ENCODE data around the gene KPRP. TPM values are rescaled to one million over a fixed set of nuclear protein-coding genes. Genes with fewer than 3 reads are reported as not detected.

Gene KPRP, protein sequence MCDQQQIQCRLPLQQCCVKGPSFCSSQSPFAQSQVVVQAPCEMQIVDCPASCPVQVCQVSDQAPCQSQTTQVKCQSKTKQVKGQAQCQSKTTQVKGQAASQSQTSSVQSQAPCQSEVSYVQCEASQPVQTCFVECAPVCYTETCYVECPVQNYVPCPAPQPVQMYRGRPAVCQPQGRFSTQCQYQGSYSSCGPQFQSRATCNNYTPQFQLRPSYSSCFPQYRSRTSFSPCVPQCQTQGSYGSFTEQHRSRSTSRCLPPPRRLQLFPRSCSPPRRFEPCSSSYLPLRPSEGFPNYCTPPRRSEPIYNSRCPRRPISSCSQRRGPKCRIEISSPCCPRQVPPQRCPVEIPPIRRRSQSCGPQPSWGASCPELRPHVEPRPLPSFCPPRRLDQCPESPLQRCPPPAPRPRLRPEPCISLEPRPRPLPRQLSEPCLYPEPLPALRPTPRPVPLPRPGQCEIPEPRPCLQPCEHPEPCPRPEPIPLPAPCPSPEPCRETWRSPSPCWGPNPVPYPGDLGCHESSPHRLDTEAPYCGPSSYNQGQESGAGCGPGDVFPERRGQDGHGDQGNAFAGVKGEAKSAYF
- total RNA-seq (not detected), polyA plus RNA-seq (not detected)

- peaks cover 3 to 39% of the 10 kb centered on the region in 2 donors for H3K27me3 Mint-ChIP-seq
- Histone ChIP-seq H3K9me3 (ENCODE audit: low read length) (no peaks in the 10 kb centered on the region), H3K4me3 (ENCODE audit: low read length) (no peak within 1 kb of the TSS), H3K27ac (ENCODE audit: low read depth, low read length) (no peak within 1 kb of the TSS), H3K36me3 (ENCODE audit: insufficient read depth, low read length) (no peaks in the 10 kb centered on the region), H3K4me1 (ENCODE audit: insufficient read depth, low read length) (no peaks in the 10 kb centered on the region), H3K27me3 (ENCODE audit: insufficient read depth, low read length, poor library complexity, severe bottlenecking) (no peaks in the 10 kb centered on the region)
- ChIA-PET POLR2A (no interaction called here), CTCF (no interaction called here)
- no peak within 1 kb of the TSS for H3K27ac Mint-ChIP-seq
- no peaks in the 10 kb centered on the region for H3K4me1 Mint-ChIP-seq
- H3K36me3 Mint-ChIP-seq, result no peaks in the 10 kb centered on the region
- peaks cover 0 to 3% (median 0%) of the 10 kb centered on the region in 5 donors for H3K9me3 Mint-ChIP-seq
- DNase-seq, result no peak
- H3K4me3 Mint-ChIP-seq, result no peak within 1 kb of the TSS
Observed at GRCh38 chr1:152757747-152758146, at the start of gene KPRP. KPRP (plus strand) TSS chr1:152758025; CDS start chr1:152759589, 1,564 bp downstream.

- Mint-ChIP-seq H3K27me3 (peaks cover 8 to 10% of the 10 kb centered on the region in 2 donors), H3K9me3 (no peaks in the 10 kb centered on the region), H3K4me3 (no peak overlapping the region), H3K36me3 (no peaks in the 10 kb centered on the region), H3K4me1 (no peaks in the 10 kb centered on the region), H3K27ac (no peak overlapping the region)
- ChIA-PET CTCF (no interaction called here), POLR2A (no interaction called here)
- Histone ChIP-seq H3K4me1 (ENCODE audit: insufficient read depth, low read length) (no peaks in the 10 kb centered on the region), H3K36me3 (ENCODE audit: insufficient read depth, low read length) (no peaks in the 10 kb centered on the region), H3K9me3 (ENCODE audit: low read length) (no peaks in the 10 kb centered on the region), H3K4me3 (ENCODE audit: low read length) (no peak overlapping the region), H3K27ac (ENCODE audit: low read depth, low read length) (no peak overlapping the region), H3K27me3 (ENCODE audit: insufficient read depth, low read length, poor library complexity, severe bottlenecking) (no peaks in the 10 kb centered on the region)
- no peak for DNase-seq
Observed at GRCh38 chr1:152718238-152718637, 39.6 kb upstream of the KPRP start.

DNA sequence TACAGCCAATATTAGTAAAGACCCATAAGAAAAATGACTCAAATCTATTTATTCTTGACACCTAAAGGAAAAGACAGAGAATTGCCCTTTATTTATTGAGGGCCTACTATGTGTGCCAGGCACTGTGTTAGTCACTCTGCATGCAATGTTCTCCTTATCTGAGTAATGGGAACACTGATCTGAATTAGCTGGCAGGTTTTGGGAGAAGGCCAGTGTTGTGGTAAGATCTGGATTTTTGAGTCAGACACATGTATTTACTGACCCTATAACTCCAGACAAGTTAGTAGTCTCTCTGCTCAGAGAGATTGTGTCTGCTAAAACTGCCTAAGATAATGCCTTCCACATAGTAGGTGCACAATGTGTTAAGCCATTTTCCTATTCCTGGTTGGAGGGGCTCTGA lies 32.6 kb upstream of the KPRP start:
- ChIA-PET POLR2A (no interaction called here), CTCF (no interaction called here)
- Mint-ChIP-seq H3K27me3 (peaks cover 3 to 4% of the 10 kb centered on the region in 2 donors), H3K4me3 (no peak overlapping the region), H3K27ac (no peak overlapping the region), H3K36me3 (no peaks in the 10 kb centered on the region), H3K4me1 (no peaks in the 10 kb centered on the region), H3K9me3 (no peaks in the 10 kb centered on the region)
- Histone ChIP-seq H3K4me1 (ENCODE audit: insufficient read depth, low read length) (no peaks in the 10 kb centered on the region), H3K27me3 (ENCODE audit: insufficient read depth, low read length, poor library complexity, severe bottlenecking) (no peaks in the 10 kb centered on the region), H3K9me3 (ENCODE audit: low read length) (no peaks in the 10 kb centered on the region), H3K4me3 (ENCODE audit: low read length) (no peak overlapping the region), H3K27ac (ENCODE audit: low read depth, low read length) (no peak overlapping the region), H3K36me3 (ENCODE audit: insufficient read depth, low read length) (no peaks in the 10 kb centered on the region)
- DNase-seq, result no peak

- no peak overlapping the region for H3K4me3 Mint-ChIP-seq
- peaks cover 5 to 18% of the 10 kb centered on the region in 2 donors for H3K27me3 Mint-ChIP-seq
- no peaks in the 10 kb centered on the region for H3K4me1 ChIP-seq (ENCODE audit: insufficient read depth, low read length)
- no peaks in the 10 kb centered on the region for H3K9me3 Mint-ChIP-seq
- H3K4me1 Mint-ChIP-seq, result no peaks in the 10 kb centered on the region
- no peaks in the 10 kb centered on the region for H3K9me3 ChIP-seq (ENCODE audit: low read length)
- no peak overlapping the region for H3K27ac ChIP-seq (ENCODE audit: low read depth, low read length)
- no peaks in the 10 kb centered on the region for H3K27me3 ChIP-seq (ENCODE audit: insufficient read depth, low read length, poor library complexity, severe bottlenecking)
- DNase-seq, result no peak
- H3K36me3 Mint-ChIP-seq, result no peaks in the 10 kb centered on the region
- H3K36me3 ChIP-seq (ENCODE audit: insufficient read depth, low read length), result no peaks in the 10 kb centered on the region
- ChIA-PET POLR2A (no interaction called here), CTCF (no interaction called here)
- no peak overlapping the region for H3K4me3 ChIP-seq (ENCODE audit: low read length)
- no peak overlapping the region for H3K27ac Mint-ChIP-seq
Observed at GRCh38 chr1:152728986-152729385, 28.8 kb upstream of the KPRP start.

DNA sequence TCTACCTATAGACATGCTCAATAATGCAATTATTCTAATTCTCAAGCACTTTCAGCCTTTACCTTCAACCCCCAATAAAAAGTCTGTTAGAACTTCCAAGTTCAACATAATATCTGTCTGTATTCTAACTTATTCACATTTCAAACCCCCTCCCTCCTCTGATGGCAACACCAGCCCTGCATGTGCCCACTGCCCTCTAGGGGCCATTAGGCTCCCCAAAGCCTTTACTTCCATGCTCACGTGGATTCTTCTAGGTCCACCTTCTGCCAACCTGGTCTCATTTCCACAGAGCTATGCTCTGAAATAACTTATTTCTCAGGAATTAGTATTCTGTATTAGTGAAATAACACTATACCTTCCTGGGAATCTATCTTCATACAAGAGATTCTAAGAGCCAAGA lies 22.2 kb upstream of the KPRP start:
- Mint-ChIP-seq H3K9me3 (no peaks in the 10 kb centered on the region), H3K36me3 (no peaks in the 10 kb centered on the region), H3K4me1 (no peaks in the 10 kb centered on the region), H3K27ac (no peak overlapping the region), H3K4me3 (no peak overlapping the region), H3K27me3 (peaks cover 11 to 39% of the 10 kb centered on the region in 2 donors)
- H3K4me3 ChIP-seq (ENCODE audit: low read length), result no peak overlapping the region
- ChIA-PET POLR2A (no interaction called here), CTCF (no interaction called here)
- no peak overlapping the region for H3K27ac ChIP-seq (ENCODE audit: low read depth, low read length)
- no peak for DNase-seq
- no peaks in the 10 kb centered on the region for H3K4me1 ChIP-seq (ENCODE audit: insufficient read depth, low read length)
- H3K27me3 ChIP-seq (ENCODE audit: insufficient read depth, low read length, poor library complexity, severe bottlenecking), result no peaks in the 10 kb centered on the region
- H3K9me3 ChIP-seq (ENCODE audit: low read length), result no peaks in the 10 kb centered on the region
- H3K36me3 ChIP-seq (ENCODE audit: insufficient read depth, low read length), result no peaks in the 10 kb centered on the region

- Mint-ChIP-seq H3K36me3 (no peaks in the 10 kb centered on the region), H3K9me3 (no peaks in the 10 kb centered on the region), H3K4me3 (no peak overlapping the region), H3K4me1 (no peaks in the 10 kb centered on the region), H3K27me3 (peaks cover 7 to 42% of the 10 kb centered on the region in 2 donors), H3K27ac (no peak overlapping the region)
- Histone ChIP-seq H3K27me3 (ENCODE audit: insufficient read depth, low read length, poor library complexity, severe bottlenecking) (no peaks in the 10 kb centered on the region), H3K36me3 (ENCODE audit: insufficient read depth, low read length) (no peaks in the 10 kb centered on the region), H3K4me3 (ENCODE audit: low read length) (no peak overlapping the region), H3K27ac (ENCODE audit: low read depth, low read length) (no peak overlapping the region), H3K9me3 (ENCODE audit: low read length) (no peaks in the 10 kb centered on the region), H3K4me1 (ENCODE audit: insufficient read depth, low read length) (no peaks in the 10 kb centered on the region)
- no peak for DNase-seq
- POLR2A ChIA-PET, result no interaction called here
- CTCF ChIA-PET, result no interaction called here
Observed at GRCh38 chr1:152737997-152738396, 19.8 kb upstream of the KPRP start.

- Histone ChIP-seq H3K36me3 (ENCODE audit: insufficient read depth, low read length) (no peaks in the 10 kb centered on the region), H3K27ac (ENCODE audit: low read depth, low read length) (no peak overlapping the region), H3K27me3 (ENCODE audit: insufficient read depth, low read length, poor library complexity, severe bottlenecking) (no peaks in the 10 kb centered on the region), H3K9me3 (ENCODE audit: low read length) (no peaks in the 10 kb centered on the region), H3K4me3 (ENCODE audit: low read length) (no peak overlapping the region), H3K4me1 (ENCODE audit: insufficient read depth, low read length) (no peaks in the 10 kb centered on the region)
- Mint-ChIP-seq H3K9me3 (no peaks in the 10 kb centered on the region), H3K27ac (no peak overlapping the region), H3K4me1 (no peaks in the 10 kb centered on the region), H3K36me3 (no peaks in the 10 kb centered on the region), H3K27me3 (peaks cover 11 to 44% of the 10 kb centered on the region in 2 donors), H3K4me3 (no peak overlapping the region)
- no peak for DNase-seq
- CTCF ChIA-PET, result no interaction called here
- POLR2A ChIA-PET, result no interaction called here
Observed at GRCh38 chr1:152739841-152740240, 18.0 kb upstream of the KPRP start.

DNA sequence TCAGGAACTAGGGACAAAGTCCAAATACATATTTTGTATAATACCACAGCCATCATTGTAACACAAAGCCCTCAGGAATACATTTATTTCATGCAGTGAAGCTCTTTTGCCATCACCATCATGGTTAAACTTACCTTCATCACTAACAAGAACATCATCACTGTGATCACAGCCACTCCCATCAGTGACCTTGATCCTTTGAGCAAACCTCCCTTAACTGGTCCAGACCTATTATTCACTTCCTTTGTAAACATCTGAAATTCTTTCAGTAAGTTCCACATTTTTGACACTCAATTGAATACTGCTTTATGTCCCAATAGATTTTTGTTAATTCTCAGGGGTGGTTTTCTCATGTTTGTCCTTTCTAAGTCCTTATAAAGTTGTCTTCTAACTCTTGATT lies 16.2 kb upstream of the KPRP start:
- H3K4me3 ChIP-seq (ENCODE audit: low read length), result no peak overlapping the region
- DNase-seq, result no peak
- Mint-ChIP-seq H3K27ac (no peak overlapping the region), H3K4me1 (no peaks in the 10 kb centered on the region), H3K9me3 (no peaks in the 10 kb centered on the region), H3K36me3 (no peaks in the 10 kb centered on the region), H3K27me3 (peaks cover 11 to 48% of the 10 kb centered on the region in 2 donors), H3K4me3 (no peak overlapping the region)
- no peaks in the 10 kb centered on the region for H3K27me3 ChIP-seq (ENCODE audit: insufficient read depth, low read length, poor library complexity, severe bottlenecking)
- POLR2A ChIA-PET, result no interaction called here
- CTCF ChIA-PET, result no interaction called here
- no peaks in the 10 kb centered on the region for H3K4me1 ChIP-seq (ENCODE audit: insufficient read depth, low read length)
- no peak overlapping the region for H3K27ac ChIP-seq (ENCODE audit: low read depth, low read length)
- H3K9me3 ChIP-seq (ENCODE audit: low read length), result no peaks in the 10 kb centered on the region
- H3K36me3 ChIP-seq (ENCODE audit: insufficient read depth, low read length), result no peaks in the 10 kb centered on the region

All from CD8-positive, alpha-beta memory T cell (primary cell).